GM19438 (cell line): Measurements from ENCODE around the gene CLIC5.

Source experiments
- ATAC-seq: cut with Tn5 transposase; IDR thresholded peaks from one replicate; pipeline ENCODE4 v1.9.1; 2021; ENCODE audit warnings: low read depth; ENCODE audit not compliant: unreplicated experiment

The CLIC5 gene

DNA sequence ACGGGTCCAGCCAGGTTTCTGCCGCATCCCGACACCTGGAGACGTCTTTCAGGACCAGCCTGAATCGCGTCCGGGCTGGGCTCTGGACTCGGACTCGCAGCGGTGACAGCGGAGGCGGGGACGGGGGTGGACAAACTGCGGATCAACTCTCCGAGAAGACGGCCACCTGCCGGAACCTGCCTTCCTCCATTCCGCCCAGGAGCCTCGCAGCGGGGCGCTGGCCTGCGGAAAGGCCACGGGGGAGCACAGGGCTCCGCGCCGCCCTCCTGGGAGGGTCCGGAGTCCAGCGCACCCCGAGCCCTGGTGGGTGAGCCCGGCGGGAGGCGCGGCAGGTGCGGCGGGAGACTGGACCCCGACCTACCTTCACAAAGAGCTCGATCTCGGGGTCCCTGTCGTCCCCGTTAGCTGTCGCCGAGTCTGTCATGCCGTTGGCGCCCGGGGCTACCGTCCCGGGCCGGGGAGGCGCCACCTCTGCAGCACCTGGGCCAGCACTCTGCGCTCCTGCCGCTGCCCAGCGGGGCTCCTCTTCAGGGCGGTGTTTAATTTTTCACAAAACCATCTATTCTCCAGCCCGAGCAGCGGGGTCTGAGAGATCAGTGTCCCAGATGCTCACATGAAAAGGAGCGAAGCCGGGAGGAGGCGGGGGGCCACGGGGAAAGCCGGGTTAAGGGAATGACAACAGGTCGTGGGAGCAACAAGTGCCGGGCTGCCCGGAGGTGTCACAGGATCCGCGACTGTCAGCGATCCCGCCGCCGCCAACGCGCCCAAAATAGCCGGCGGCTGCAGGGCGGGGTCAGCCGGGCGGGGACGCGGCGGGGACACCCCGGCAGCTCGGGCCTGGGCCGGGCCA lies at the start of gene CLIC5:
CLIC5 (minus strand) TSS at position 742 of the 850 bp plus-strand sequence; CDS start at position 424, 318 bp downstream.
- no peak for ATAC-seq

DNA sequence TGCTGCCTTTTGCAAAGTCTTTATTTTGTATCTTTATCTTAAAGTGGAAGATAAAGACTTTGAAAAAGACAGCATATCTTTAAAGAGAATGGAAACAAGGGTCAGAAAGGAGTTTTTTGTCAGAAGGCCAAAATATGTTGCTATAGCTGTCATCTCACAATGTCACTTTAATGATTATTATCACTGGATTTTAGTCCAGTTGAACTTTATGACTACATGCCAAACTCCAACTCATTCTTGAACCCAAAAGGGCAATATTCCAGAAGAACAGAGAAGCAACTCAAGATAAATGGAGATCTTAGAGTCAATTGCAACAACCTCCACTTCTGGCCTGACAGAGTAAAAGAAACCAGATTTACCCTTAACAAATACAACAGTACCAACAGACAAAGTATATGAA lies 47.3 kb upstream of the CLIC5 start:
- ATAC-seq, result no peak

DNA sequence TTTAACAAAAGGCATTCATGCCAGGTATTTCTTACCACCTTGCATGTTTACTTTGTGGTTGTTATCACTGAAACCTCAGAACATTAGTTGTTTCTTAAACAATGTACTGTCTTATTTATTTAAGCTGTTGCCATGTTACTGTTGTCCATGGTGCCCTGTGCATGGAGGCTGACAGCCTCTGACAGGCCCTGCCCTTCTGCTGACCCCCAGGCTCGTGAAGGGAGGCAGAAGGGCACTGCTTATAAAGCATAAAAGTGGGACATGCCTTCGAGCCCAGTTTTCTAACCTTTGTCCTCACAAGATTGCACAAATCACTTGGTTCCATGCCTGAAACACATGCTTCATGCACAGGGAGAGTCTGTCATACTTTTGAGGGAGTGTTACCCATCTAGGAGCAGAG lies 46.7 kb upstream of the CLIC5 start:
- ATAC-seq, result no peak

DNA sequence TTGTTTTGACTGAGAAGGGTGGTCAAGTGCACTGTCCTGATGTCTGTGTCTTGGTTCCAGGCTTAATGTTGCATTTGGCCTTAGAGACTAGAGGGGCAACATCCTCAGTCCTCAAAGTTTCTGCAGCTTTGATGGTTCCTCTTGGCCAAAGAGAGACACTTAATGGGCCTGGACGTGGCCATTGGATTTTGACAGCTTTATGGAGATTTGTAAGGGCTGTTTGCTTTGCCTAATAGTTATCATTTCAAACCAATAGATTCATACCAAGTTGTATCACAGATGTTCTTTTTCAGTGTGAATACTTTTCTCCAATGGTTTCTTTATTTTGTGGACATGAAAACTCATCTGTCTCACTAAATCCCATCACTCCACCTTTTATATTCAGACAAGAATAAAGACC lies 45.8 kb upstream of the CLIC5 start:
- ATAC-seq, result no peak

DNA sequence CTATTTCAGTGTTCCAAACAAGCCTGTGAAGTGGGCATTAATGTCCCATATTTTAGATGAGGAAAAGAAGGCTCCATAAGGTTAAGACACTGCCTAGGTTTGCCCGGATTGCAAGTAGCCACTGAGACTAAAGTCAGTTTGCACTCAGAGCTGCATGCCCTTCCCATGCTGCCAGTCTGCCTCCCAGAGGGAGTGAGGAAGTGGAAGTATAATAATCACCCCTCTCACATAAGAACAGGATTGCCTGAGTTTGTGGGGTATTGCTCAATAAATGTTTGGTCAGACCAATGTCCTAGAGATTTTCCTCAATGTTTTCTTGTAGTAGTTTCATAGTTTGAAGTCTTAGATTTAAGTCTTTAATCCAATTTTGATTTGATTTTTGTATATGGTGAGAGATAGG lies 43.9 kb upstream of the CLIC5 start:
- no peak for ATAC-seq

DNA sequence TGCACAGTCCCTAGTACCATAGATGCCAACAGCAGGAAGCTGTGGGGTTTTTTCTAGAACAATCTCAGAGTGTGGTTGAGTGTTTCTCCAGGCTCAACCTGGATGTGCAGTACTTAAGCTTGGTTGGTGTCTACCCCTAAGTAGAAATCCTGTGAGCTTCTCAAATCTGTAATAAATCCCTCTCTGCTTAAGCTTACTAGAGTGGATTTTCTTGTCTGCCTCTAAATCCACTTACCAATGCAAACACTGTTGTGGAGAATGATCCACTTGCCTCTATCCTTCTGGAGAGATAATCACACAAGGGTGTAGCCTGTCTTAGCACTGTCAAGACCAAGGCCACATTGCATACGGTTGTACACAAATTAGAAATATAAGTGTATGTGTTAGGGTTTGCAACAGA lies 43.3 kb upstream of the CLIC5 start:
- no peak for ATAC-seq

DNA sequence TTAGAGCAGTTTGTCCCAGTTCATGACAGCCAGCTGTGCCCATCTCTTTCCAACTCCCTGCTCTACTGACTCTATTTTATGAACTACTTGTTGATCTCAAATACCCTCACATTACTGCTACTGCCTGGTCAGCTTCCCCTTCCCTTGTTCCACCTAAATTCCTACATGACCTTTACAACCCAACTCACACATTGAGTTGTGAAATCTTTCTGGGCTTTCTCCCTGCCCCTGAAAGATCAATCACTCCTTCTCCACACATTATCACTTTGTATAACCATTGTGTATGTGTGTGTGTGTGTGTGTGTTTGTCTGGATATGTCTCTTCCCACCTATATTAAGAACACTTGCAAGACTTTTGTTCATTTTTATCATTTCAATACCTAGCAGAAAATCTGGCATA lies 42.1 kb upstream of the CLIC5 start:
- ATAC-seq, result no peak

DNA sequence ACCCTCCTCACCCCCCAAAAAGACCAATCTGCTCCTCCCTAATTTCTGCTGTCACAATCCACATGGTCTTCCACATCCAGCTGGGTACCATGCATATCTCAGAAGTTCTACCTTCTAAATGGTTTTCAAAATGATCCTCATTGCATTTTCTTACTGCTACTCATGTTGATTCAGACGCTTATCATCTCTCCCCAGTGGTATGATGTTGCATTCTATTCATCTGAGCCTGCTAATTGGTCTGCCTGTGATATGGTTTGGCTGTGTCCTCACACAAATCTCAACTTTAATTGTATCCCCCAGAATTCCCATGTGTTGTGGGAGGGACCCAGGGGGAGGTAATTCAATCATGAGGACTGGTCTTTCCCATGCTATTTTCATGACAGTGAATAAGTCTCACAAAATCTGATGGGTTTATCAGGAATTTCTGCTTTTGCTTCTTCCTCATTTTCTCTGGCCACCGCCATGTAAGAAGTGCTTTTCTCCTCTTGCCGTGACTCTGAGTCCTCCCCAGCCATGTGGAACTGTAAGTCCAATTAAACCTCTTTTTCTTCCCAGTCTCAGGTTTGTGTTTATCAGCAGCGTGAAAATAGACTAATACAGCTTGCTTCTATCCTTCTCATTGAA lies 41.4 kb upstream of the CLIC5 start:
- ATAC-seq, result no peak

DNA sequence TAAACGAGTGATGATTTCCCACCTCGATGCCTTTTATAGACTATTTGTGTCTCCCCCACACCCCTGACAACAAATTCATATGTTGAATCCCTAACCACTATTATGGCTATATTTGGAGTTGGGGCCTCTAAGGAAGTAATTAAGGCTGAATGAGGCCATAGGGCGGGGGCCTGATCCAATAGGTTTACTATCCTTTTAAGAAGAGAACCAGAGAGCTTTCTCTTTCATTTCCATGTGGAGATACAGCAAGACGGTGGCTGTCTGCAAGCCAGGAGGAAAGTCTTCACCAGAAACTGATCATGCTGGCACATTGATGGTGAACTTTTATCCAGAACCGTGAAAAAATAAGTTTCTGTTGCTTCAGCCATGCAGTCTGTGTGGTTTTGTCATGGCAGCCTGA lies 38.9 kb upstream of the CLIC5 start:
- ATAC-seq, result no peak

DNA sequence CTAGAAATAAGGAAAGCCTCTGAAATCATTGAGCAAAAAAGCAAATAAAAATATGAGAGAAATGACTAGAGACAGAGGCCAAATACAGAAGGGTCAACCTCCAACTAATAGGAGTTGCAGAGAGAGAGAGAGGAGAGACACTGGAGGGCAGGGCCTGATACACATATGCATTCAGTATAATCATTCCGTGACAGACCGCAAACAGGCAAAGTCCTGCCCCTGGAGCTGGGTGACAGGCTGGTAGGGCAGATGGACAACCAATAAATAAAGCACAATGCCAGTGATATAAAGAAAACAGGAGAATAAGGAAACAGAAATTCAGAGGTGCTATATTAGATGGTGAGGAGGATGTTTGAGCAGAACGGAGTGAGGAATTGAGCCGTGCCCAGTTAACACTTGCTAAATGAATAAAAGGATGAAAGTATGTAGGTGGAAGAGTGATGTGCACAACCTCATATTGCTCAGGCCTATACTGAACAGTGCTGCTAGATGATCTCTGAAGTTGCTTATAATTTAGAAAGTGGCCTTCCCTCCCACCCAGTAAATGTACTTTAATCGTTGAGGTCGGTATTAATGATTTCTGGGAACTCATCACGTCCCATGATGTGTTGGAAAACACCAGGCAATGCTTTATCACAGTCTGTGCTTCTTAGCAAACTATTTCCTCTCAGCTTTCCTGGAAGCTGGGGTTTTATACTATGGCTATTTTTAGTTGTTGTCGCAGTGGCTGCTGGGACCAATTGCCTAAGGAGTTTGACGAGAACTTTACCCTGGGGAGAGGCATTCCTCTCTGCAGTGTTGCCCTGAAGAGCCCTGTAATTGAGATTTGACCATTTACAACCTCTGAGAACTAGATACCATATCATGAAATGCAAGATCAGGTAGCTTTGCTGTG lies 37.6 kb upstream of the CLIC5 start:
- ATAC-seq, result no peak

DNA sequence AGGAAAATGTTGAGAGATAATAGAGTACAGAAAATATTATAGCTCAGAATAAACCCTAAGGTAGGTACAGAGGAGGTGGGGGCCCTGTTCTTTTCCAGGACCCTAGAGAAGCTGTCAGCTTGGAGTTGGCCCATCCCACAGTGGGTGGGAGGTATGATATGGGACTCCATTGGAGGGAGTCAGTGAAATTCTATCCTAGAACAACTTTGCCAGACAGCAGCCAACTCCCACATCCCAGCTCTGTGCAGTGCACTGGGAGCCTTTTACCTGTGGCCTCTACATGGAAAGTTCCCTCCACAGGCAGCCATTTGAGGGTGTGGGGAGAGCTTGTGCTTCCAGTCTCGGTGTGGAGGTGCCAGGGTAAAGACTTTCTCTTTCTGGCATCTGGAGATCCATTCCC lies 36.8 kb upstream of the CLIC5 start:
- no peak for ATAC-seq

DNA sequence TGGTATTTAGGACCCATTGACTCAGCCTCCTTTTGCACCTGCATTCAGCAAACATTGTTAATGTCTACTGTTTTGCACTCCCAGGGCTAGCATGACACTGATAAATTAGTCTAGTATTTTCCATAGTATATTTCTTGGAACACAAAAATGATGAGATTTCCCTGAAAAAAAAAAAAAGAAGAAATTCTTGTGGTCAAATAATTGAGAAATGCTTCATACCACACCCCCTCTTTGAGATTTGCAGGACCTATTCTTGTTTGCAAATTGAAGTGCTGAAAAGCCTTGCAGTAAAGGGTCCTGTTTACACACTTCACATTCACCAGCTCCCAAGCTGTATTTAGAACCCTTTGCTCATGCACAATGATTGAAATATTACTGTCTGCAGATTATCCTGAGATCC lies 36.3 kb upstream of the CLIC5 start:
- ATAC-seq, result no peak

DNA sequence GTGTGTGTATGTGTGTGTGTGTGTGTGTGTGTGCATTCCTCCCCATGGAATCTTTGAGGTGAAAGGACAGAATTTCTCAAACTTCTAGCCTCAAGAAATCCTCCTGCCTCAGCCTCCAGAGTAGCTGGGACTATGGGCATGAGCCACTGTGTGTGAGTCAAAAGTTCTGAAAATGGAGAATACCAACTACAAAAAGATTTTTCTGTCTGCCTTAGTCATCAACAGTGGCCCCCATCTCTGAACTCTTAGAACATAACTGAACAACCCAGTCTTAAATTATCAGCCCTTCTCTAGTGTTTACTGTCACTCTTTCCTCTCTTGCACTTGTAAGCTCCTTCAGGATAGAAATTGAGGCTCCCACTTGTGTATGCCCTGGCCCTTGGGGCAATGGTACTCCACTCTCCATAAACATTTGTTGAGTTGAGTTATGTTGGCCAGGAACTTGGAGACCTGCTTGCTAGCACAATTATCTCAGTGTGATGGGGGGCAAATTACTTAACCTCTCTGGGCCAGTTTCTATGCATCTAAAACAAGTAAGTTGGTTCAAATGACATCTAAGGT lies 35.3 kb upstream of the CLIC5 start:
- no peak for ATAC-seq

DNA sequence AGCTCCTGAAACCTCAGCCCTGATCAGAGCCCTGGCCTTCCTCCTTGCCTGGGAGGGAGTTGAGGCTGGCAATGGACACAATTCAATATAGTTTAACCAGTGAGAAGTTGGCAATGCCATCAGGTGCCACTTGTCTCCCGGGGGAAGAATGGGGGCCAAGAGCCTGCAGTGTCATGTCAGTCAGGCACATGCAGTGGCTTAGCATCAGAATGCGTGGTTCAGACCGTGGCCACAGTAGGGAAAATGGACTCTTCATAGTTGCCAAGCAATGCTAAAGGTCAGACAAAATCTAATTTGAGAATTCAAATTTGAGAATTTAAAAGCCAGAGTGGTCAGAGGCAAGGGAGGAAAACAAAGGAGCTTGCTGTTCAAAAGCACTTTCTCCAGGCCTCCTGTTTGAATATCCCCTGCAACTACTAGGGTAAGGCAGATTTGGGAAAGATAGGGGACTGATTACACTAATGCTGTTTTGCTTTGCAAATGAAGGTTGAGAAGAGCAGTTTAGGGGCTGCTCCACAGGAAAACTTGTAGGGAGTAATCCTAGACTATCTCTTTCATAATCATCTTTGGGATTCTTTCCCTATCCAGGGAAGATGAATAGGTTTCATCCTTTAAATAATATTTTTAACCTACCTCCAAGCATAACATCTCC lies 33.1 kb upstream of the CLIC5 start:
- no peak for ATAC-seq

DNA sequence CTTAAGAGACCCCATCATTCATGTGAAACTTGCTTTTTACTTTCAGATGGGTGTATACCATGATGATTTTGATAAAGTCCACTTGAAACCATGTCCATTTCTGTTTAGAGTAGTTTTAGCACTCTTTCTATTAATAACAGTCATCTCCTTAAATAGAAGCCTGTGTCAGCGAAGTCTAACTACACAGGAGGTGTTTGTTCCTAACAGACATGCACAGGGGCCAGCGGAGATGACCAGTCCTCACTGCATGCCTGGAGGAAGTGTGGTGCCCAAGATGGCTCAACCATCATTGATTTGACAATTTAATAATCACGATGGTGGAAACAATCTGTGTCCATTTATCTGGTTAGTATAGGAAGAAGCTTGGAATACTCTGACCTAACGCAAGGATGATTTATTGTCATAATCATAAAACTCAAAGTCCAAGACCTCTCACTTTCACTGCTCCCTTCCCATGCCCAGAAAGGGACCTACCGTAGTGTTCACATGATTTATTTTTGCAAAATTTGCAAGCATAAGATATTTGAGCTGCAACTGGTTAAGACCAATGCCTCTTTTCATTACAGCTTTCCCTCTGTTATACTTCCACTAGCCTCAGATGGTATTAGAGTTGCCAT lies 31.0 kb upstream of the CLIC5 start:
- no peak for ATAC-seq

DNA sequence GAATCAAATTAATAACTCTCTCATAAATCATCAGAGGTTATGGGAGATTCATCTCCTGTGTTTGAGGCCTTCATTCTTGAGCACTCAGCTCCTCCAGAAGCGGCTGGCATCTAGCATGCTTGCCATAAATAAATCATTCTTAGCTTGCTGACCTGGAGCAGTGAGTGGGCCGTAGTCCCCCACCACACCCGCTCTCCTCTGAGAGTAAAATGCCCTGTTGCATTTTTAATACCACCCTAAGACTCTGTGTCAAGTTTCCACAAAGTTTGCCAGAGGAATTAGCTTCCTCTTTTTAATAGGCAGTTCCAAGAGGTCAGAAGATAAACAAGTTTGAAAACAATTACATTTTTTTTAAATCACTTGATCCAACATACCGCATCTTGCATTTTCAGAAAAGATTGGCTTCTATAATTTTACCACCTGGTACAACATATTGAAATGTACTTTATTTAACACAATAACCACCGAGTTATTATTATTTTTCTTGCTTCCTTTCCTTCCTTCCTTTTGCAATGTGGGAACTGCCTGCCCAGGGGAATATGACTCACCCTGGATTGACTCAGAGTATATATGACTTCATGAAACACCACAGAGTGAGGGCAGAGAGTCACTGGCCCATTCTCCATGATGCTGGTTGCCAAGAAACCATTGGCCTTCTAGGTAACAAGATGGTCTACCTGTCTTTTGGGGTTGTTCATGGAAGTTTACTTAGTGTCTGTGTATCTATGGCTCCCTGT lies 29.4 kb upstream of the CLIC5 start:
- ATAC-seq, result no peak

DNA sequence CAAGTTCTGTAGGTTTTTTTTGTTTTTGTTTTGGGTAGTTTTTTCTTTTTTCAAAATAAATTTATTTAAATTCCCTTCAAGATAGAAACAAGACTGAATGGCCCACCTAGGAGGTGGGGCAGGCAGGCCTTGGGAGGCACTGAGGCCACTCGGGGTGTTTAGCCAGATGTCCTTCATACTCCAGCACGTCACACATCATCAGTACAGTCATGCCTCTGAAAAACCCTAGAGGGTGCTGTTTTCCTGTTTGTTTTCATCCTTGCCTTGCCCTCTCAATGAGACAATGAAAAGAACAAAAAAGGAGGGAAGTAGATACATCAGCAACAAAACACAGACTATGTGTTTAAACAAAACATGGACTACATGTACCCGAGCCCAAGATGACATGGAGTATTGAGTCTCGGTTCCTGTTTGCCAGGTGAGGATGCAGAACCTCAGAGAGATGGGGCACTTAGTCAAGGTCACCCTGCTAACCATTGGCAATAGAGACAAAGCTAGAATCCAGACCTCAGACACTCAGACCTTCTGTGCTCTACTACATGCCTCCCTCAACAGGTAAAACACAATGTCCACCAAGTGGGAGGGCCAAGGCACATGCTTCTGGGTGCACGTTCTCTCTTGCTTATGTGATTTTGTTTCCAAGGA lies 26.8 kb upstream of the CLIC5 start:
- peak; percentile 72 for ATAC-seq

DNA sequence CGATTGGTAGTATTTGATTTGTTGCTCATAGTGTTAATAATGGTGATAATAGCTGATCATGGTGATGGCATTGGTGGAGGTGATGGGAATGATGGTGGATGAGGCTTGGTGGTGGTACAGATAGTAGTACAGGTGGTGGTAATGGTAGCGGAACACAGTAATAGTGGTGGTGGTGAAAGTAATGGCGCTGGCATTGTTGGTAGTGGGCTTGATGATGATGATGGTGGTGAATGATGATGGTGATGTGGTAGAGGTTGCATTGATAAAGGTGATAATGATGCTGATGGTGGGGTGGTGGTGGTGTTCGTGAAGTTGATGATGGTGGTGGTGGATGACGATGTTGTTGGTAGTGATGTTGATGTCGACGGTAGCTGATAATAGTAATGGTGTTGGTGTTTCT lies 24.6 kb upstream of the CLIC5 start:
- ATAC-seq, result no peak

DNA sequence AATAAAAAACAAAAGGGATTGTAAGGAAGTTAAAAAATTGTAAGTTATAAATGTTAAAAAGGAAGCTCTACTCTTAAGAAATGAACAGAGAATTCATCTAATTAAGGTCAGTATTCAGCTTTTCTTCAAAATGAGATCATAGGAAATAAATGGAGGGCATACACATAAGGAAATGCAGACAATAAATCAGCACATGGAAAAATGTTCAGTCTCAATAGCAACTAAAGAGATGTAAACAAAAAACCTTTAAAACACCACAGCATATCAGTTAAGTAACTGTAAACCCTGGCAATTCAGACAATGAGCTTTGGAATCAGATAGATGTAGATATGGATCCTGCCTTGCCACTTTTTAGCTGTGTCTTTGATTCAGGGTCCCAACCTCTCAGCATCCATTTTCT lies 24.0 kb upstream of the CLIC5 start:
- no peak for ATAC-seq
